Naive B cell (primary cell): Measurements from ENCODE around the gene SLC26A4. TPM values are rescaled to one million over a fixed set of nuclear protein-coding genes. Genes with fewer than 3 reads are reported as not detected.

Source experiments
- ATAC-seq, 2 donors: fragments of 150-1000 bp; cut with Tn5 transposase; 2 replicates each; pipeline ENCODE4 v1.10.0; 2021; ENCODE audit warnings: low read depth in 2 of 2, mild to moderate bottlenecking in 2 of 2, moderate library complexity in 2 of 2
- DNase-seq: peaks from one replicate; pipeline ENCODE4 v3.0.0; 2022
- H3K27ac Mint-ChIP-seq, 6 donors: one replicate each; pipeline ENCODE4 v1.8.0; 2020 to 2022; ENCODE audit warnings: mild to moderate bottlenecking in 6 of 6, mixed read lengths in 6 of 6, moderate library complexity in 5 of 6, inconsistent platforms in 2 of 6
- H3K27me3 Mint-ChIP-seq, 3 donors: one replicate each; pipeline ENCODE4 v1.8.0; 2021 to 2022; ENCODE audit warnings: mixed read lengths in 3 of 3, mild to moderate bottlenecking in 1 of 3
- H3K36me3 Mint-ChIP-seq, 2 donors: one replicate each; pipeline ENCODE4 v1.8.0; 2020 to 2022; ENCODE audit warnings: mixed read lengths in 2 of 2, inconsistent platforms in 1 of 2, mild to moderate bottlenecking in 1 of 2
- H3K4me1 Mint-ChIP-seq, 3 donors: one replicate each; pipeline ENCODE4 v1.8.0; 2020 to 2022; ENCODE audit warnings: mixed read lengths in 3 of 3, inconsistent platforms in 1 of 3, mild to moderate bottlenecking in 1 of 3, moderate library complexity in 1 of 3
- H3K4me3 Mint-ChIP-seq, 8 donors: one replicate each; pipeline ENCODE4 v1.8.0; 2020 to 2022; ENCODE audit warnings: mild to moderate bottlenecking in 8 of 8, mixed read lengths in 8 of 8, moderate library complexity in 8 of 8, inconsistent platforms in 2 of 8
- H3K9me3 Mint-ChIP-seq, 7 donors: one replicate each; pipeline ENCODE4 v1.8.0; 2020 to 2022; ENCODE audit warnings: mixed read lengths in 7 of 7, mild to moderate bottlenecking in 5 of 7, inconsistent platforms in 2 of 7, moderate library complexity in 1 of 7
- polyA plus RNA-seq, 6 donors: library from polyadenylated mRNA; unstranded; fragments of 300-500 nt; fragmentation: Illumina TruSeq; gene quantifications; one replicate each; pipeline ENCODE4 v1.2.3, GENCODE V29; 2021; ENCODE audit warnings: low read depth in 6 of 6

Gene SLC26A4
- polyA plus RNA-seq, 6 donors from 2014 or later: 0.09 to 0.19 TPM; not detected in 4

- Mint-ChIP-seq H3K4me1 (peaks cover 0 to 4% (median 0%) of the 10 kb centered on the region in 3 donors), H3K27me3 (peaks cover 0 to 10% (median 5%) of the 10 kb centered on the region in 3 donors), H3K27ac (no peak overlapping the region), H3K4me3 (no peak overlapping the region), H3K36me3 (no peaks in the 10 kb centered on the region), H3K9me3 (peaks cover 0 to 2% (median 0%) of the 10 kb centered on the region in 7 donors)
- DNase-seq: no peak
- no peak for ATAC-seq
Observed at GRCh38 chr7:107690611-107691010, 30.0 kb downstream of the SLC26A4 start.

- no peak overlapping the region for H3K27ac Mint-ChIP-seq
- ATAC-seq: no peak
Observed at GRCh38 chr7:107691716-107692115, 31.1 kb downstream of the SLC26A4 start.

GRCh38 chr7:107692501-107692900 lies 31.9 kb downstream of the SLC26A4 start:
- no peaks in the 10 kb centered on the region for H3K36me3 Mint-ChIP-seq
- ATAC-seq (no peak), DNase-seq (no peak)
- no peak overlapping the region for H3K4me3 Mint-ChIP-seq
- H3K4me1 Mint-ChIP-seq: no peaks in the 10 kb centered on the region
- peak overlapping the region in 1 of 6 donors; percentile 14 for H3K27ac Mint-ChIP-seq
- H3K9me3 Mint-ChIP-seq: peaks cover 0 to 2% (median 0%) of the 10 kb centered on the region in 7 donors
- peaks cover 0 to 10% (median 5%) of the 10 kb centered on the region in 3 donors for H3K27me3 Mint-ChIP-seq

More at GRCh38 chr7:107691716-107692115, 31.1 kb downstream of the SLC26A4 start:
- Mint-ChIP-seq H3K9me3 (peaks cover 0 to 2% (median 0%) of the 10 kb centered on the region in 7 donors), H3K4me3 (no peak overlapping the region), H3K36me3 (no peaks in the 10 kb centered on the region), H3K4me1 (peaks cover 0 to 4% (median 0%) of the 10 kb centered on the region in 3 donors), H3K27me3 (peaks cover 0 to 10% (median 5%) of the 10 kb centered on the region in 3 donors)
- DNase-seq: no peak

GRCh38 chr7:107693396-107693795 lies 32.8 kb downstream of the SLC26A4 start:
- Mint-ChIP-seq H3K36me3 (no peaks in the 10 kb centered on the region), H3K4me1 (no peaks in the 10 kb centered on the region), H3K27ac (no peak overlapping the region), H3K4me3 (no peak overlapping the region), H3K9me3 (peaks cover 0 to 2% (median 0%) of the 10 kb centered on the region in 7 donors), H3K27me3 (peaks cover 0 to 10% (median 5%) of the 10 kb centered on the region in 3 donors)
- ATAC-seq (no peak), DNase-seq (no peak)

GRCh38 chr7:107694386-107694785 lies 33.8 kb downstream of the SLC26A4 start:
- H3K36me3 Mint-ChIP-seq: no peaks in the 10 kb centered on the region
- H3K4me1 Mint-ChIP-seq: no peaks in the 10 kb centered on the region
- DNase-seq (no peak), ATAC-seq (no peak)
- peaks cover 0 to 2% (median 0%) of the 10 kb centered on the region in 7 donors for H3K9me3 Mint-ChIP-seq
- H3K27me3 Mint-ChIP-seq: peaks cover 0 to 10% (median 5%) of the 10 kb centered on the region in 3 donors
- H3K4me3 Mint-ChIP-seq: no peak overlapping the region
- H3K27ac Mint-ChIP-seq: no peak overlapping the region

- Mint-ChIP-seq H3K27me3 (peaks cover 4 to 12% (median 12%) of the 10 kb centered on the region in 3 donors), H3K4me3 (no peak overlapping the region), H3K27ac (peak overlapping the region in 1 of 6 donors; percentile 28), H3K36me3 (no peaks in the 10 kb centered on the region), H3K4me1 (no peaks in the 10 kb centered on the region), H3K9me3 (peaks cover 0 to 2% (median 0%) of the 10 kb centered on the region in 7 donors)
- ATAC-seq (no peak), DNase-seq (no peak)
Observed at GRCh38 chr7:107696330-107696946, 35.8 kb downstream of the SLC26A4 start.

- ATAC-seq: no peak
- Mint-ChIP-seq H3K4me1 (no peaks in the 10 kb centered on the region), H3K27me3 (peaks cover 4 to 12% (median 12%) of the 10 kb centered on the region in 3 donors), H3K36me3 (no peaks in the 10 kb centered on the region), H3K9me3 (peaks cover 0 to 2% (median 0%) of the 10 kb centered on the region in 7 donors), H3K4me3 (no peak overlapping the region), H3K27ac (no peak overlapping the region)
- DNase-seq: no peak
Observed at GRCh38 chr7:107697321-107698049, 36.9 kb downstream of the SLC26A4 start.

- DNase-seq: no peak
- no peak for ATAC-seq
- H3K4me3 Mint-ChIP-seq: no peak overlapping the region
- no peaks in the 10 kb centered on the region for H3K36me3 Mint-ChIP-seq
- H3K9me3 Mint-ChIP-seq: no peaks in the 10 kb centered on the region
- peak overlapping the region in 1 of 6 donors; percentile 19 for H3K27ac Mint-ChIP-seq
- peaks cover 4 to 7% (median 6%) of the 10 kb centered on the region in 3 donors for H3K27me3 Mint-ChIP-seq
- peaks cover 0 to 7% (median 3%) of the 10 kb centered on the region in 3 donors for H3K4me1 Mint-ChIP-seq
Observed at GRCh38 chr7:107700570-107700969, 39.9 kb downstream of the SLC26A4 start.

- peaks cover 0 to 7% (median 3%) of the 10 kb centered on the region in 3 donors for H3K4me1 Mint-ChIP-seq
- no peaks in the 10 kb centered on the region for H3K9me3 Mint-ChIP-seq
- no peak for ATAC-seq
- H3K4me3 Mint-ChIP-seq: no peak overlapping the region
- no peak overlapping the region for H3K27ac Mint-ChIP-seq
- H3K27me3 Mint-ChIP-seq: peaks cover 4 to 7% (median 6%) of the 10 kb centered on the region in 3 donors
- no peaks in the 10 kb centered on the region for H3K36me3 Mint-ChIP-seq
- DNase-seq: no peak
Observed at GRCh38 chr7:107701191-107701590, 40.6 kb downstream of the SLC26A4 start.

- H3K4me3 Mint-ChIP-seq: no peak overlapping the region
- no peak overlapping the region for H3K27ac Mint-ChIP-seq
- peaks cover 4 to 7% (median 6%) of the 10 kb centered on the region in 3 donors for H3K27me3 Mint-ChIP-seq
- DNase-seq (no peak), ATAC-seq (no peak)
- H3K36me3 Mint-ChIP-seq: no peaks in the 10 kb centered on the region
- no peaks in the 10 kb centered on the region for H3K9me3 Mint-ChIP-seq
- H3K4me1 Mint-ChIP-seq: peaks cover 0 to 7% (median 3%) of the 10 kb centered on the region in 3 donors
Observed at GRCh38 chr7:107703219-107703618, 42.6 kb downstream of the SLC26A4 start.

- no peak for DNase-seq
- H3K4me1 Mint-ChIP-seq: peaks cover 0 to 7% (median 3%) of the 10 kb centered on the region in 3 donors
- no peak for ATAC-seq
- peaks cover 4 to 7% (median 6%) of the 10 kb centered on the region in 3 donors for H3K27me3 Mint-ChIP-seq
- no peaks in the 10 kb centered on the region for H3K9me3 Mint-ChIP-seq
- H3K36me3 Mint-ChIP-seq: no peaks in the 10 kb centered on the region
- H3K27ac Mint-ChIP-seq: no peak overlapping the region
- H3K4me3 Mint-ChIP-seq: no peak overlapping the region
Observed at GRCh38 chr7:107703872-107704271, 43.2 kb downstream of the SLC26A4 start.

GRCh38 chr7:107708956-107709355 lies 48.3 kb downstream of the SLC26A4 start:
- Mint-ChIP-seq H3K27me3 (no peaks in the 10 kb centered on the region), H3K4me1 (no peaks in the 10 kb centered on the region), H3K27ac (peak overlapping the region in 1 of 6 donors; percentile 26), H3K4me3 (no peak overlapping the region), H3K9me3 (no peaks in the 10 kb centered on the region), H3K36me3 (no peaks in the 10 kb centered on the region)
- ATAC-seq (no peak), DNase-seq (no peak)

- ATAC-seq (no peak), DNase-seq (no peak)
- no peaks in the 10 kb centered on the region for H3K4me1 Mint-ChIP-seq
- no peaks in the 10 kb centered on the region for H3K36me3 Mint-ChIP-seq
- no peaks in the 10 kb centered on the region for H3K9me3 Mint-ChIP-seq
- no peak overlapping the region for H3K27ac Mint-ChIP-seq
- H3K27me3 Mint-ChIP-seq: no peaks in the 10 kb centered on the region
- no peak overlapping the region for H3K4me3 Mint-ChIP-seq
Observed at GRCh38 chr7:107711301-107711700, 50.7 kb downstream of the SLC26A4 start.

GRCh38 chr7:107712025-107712424 lies 51.4 kb downstream of the SLC26A4 start:
- H3K27me3 Mint-ChIP-seq: no peaks in the 10 kb centered on the region
- H3K4me1 Mint-ChIP-seq: no peaks in the 10 kb centered on the region
- no peak for DNase-seq
- no peaks in the 10 kb centered on the region for H3K9me3 Mint-ChIP-seq
- H3K4me3 Mint-ChIP-seq: no peak overlapping the region
- no peak for ATAC-seq
- H3K27ac Mint-ChIP-seq: no peak overlapping the region
- no peaks in the 10 kb centered on the region for H3K36me3 Mint-ChIP-seq
